PC-3 (cell line): ENCODE results near the gene DNAAF5.

Experiments used
- EZH2 ChIP-seq: fragments of 300-600 bp; sonication (generic); IDR thresholded peaks from one replicate; pipeline ENCODE4 v1.6.1; 2017; ENCODE audit warnings: antibody characterized with exemption, mild to moderate bottlenecking, low read length; ENCODE audit not compliant: unreplicated experiment
- EZH2phosphoT487 ChIP-seq: fragments of 300-600 bp; sonication (generic); IDR thresholded peaks from 2 replicates; pipeline ENCODE4 v1.6.1; 2018; ENCODE audit warnings: mild to moderate bottlenecking, antibody characterized with exemption, low read length, borderline replicate concordance

DNA sequence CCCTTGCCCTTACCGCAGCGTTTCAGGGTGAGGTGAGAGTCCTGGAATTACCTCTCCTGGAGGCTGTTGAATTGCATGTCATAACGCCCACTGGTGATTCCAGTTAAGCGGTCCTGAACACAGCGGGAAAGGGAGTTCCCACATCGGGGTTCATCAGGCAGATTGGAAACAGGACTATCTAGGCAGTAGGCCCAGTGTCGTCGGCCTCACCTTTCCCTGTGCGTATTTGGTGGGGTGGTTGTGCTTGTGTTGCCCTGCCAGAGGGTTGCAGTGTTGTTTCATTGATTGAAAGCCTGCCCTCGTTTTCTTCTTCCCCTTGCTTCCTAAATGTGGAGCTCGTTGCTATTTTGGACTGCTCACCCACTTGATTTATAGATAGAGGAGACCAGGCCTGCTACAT, 95.2 kb downstream of the DNAAF5 start:
- TF ChIP-seq EZH2phosphoT487, result no peak
- no peak for TF ChIP-seq EZH2
